COLO668 (cell line): Measurements from ENCODE around the gene NINJ1.
"Not testable (repeated sequence)": the region's sequence is repeated elsewhere in the genome, so short reads cannot be mapped to it uniquely, and the experiment has no call there.

Source experiments
- DNase-seq: peaks from one replicate; lab custom pipeline; 2025; ENCODE audit not compliant: unreplicated experiment; lab: John Stamatoyannopoulos, UW

The NINJ1 gene

DNA sequence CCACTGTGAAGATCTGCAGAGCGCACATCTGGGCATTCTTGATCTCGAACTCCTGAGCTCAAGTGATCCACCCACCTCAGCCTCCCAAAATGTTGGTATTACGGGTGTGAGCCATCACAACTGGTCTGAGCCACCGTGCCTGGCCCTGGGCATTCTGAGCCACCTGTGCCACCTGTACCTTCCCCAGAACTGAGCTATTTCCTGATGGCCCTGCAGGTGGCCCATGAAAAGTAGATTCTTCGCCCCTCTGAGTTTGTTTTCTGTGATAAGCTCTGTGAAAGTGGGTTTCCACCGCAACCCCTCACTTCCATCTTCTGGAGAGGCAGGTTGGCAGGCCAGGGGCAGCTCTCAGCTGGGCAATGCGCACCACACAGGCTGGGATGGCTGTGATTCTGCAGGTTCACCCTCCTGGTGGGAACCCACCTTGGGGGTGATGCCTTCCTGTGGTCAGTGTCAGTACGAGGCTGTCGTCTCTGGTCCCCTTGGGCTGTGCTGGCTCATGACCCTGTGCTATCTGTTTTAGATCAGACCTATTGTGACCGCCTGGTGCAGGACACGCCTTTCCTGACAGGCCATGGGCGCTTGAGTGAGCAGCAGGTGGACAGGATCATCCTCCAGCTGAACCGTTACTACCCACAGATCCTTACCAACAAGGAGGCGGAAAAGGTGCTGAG is 26.8 kb downstream of the NINJ1 start:
- DNase-seq, result no peak

DNA sequence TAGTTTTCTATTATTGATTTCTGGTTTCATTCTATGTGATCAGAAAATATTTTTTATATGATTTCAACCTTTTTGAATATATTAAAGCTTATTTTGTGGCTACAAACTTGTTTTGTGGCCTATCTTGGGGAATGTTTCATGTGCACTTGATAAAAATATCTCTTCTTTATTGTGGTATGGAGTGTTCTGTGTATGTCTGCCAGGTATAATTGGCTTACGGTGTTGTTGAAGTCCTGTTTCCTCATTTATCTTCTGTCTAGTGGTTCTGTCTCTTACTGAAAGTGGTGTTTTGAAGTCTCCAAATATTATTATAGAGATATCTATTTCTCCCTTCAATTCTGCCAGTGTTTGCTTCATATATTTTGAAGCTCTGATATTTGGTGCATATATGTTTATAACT is 28.4 kb downstream of the NINJ1 start:
- DNase-seq, result no peak

DNA sequence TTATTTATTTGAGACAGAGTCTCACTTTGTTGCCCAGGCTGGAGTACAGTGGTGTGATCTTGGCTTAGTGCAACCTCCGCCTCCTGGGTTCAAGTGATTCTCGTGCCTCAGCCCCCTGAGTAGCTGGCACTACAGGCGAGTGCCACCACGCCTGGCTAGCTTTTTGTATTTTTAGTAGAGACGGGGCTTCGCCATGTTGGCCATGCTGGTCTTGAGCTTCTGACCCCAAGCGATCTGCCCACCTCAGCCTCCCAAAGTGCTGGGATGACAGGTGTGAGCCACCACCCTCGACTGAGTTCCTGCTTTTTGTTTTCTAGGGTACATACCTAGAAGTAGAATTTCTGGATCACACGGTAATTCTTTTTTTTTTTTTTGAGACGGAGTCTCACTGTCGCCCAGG is 33.0 kb downstream of the NINJ1 start:
- DNase-seq, result not testable (repeated sequence)

- no peak for DNase-seq
These were observed 33.8 kb downstream of the NINJ1 start for GRCh38 chr9:93100276-93100636.

GRCh38 chr9:93099551-93100275 is 34.3 kb downstream of the NINJ1 start:
- no peak for DNase-seq

GRCh38 chr9:93098236-93098946 is 35.7 kb downstream of the NINJ1 start:
- DNase-seq, result peak; percentile 67

GRCh38 chr9:93097511-93098201 is 36.4 kb downstream of the NINJ1 start:
- DNase-seq, result no peak

DNA sequence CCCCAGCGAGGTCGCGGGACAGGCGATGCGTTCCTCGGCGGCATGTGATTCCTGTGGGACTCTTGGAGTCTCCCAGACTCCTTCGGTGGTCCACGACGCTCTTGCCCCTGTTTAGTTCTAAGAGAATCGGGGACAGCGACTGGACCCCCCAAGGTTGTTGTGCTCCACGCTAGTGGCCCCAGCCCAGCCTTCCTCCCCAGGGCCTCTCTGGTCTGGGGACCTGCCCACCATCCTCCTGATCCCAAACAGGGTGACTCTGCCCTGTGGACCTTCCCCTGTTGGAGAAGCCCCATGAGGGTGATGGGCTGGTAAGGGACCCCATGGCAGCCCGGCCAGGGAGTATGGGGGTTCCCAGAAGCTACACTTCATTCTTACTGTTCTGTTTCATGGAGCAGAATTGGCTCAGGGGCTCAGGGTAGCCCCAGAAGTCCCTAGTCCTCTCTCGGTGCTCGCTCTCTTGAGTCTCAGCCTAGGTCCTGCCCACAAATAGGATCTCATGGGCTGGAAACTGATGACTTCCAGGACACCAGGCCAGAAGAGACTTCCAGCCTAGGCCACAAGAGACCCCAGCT is 37.2 kb downstream of the NINJ1 start:
- no peak for DNase-seq

- DNase-seq, result peak; percentile 58
These were observed 37.8 kb downstream of the NINJ1 start, which contains the start of gene CARD19 for GRCh38 chr9:93096131-93096802. Gene CARD19, plus strand, starts transcription at chr9:93096217. Its CDS starts 129 bp downstream, at chr9:93096346.

GRCh38 chr9:93095205-93096130 is 38.6 kb downstream of the NINJ1 start:
- peak; percentile 100 for DNase-seq

DNA sequence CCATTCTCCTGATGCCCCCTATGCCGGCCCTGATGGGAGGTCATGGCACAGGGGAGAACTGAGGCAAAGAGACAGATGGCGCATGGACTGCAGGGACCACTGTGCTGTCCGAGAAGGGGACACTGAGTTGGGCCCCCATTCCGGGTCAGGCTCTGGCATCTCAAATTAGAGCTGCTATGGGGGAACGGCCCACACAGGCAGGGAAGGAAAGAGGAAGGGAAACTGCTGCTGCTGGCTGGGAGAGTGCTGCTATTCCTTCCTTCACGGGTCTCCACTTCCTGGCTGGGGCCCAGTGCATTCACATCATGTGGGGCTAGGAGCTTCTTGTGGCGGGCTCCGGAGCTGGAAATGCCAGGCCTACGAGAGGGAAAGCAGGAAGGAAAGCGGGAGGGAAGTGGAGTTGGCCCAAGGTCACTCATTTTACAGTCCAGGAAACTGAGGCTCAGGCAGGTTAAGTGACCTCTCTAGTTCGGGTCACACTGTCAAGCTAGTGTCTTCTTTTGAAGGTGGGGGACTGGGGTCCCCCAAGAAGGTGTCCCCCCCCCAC is 39.3 kb downstream of the NINJ1 start:
- no peak for DNase-seq

GRCh38 chr9:93093877-93094657 is 40.0 kb downstream of the NINJ1 start:
- no peak for DNase-seq

- no peak for DNase-seq
These were observed 40.7 kb downstream of the NINJ1 start for GRCh38 chr9:93093127-93093876.

DNA sequence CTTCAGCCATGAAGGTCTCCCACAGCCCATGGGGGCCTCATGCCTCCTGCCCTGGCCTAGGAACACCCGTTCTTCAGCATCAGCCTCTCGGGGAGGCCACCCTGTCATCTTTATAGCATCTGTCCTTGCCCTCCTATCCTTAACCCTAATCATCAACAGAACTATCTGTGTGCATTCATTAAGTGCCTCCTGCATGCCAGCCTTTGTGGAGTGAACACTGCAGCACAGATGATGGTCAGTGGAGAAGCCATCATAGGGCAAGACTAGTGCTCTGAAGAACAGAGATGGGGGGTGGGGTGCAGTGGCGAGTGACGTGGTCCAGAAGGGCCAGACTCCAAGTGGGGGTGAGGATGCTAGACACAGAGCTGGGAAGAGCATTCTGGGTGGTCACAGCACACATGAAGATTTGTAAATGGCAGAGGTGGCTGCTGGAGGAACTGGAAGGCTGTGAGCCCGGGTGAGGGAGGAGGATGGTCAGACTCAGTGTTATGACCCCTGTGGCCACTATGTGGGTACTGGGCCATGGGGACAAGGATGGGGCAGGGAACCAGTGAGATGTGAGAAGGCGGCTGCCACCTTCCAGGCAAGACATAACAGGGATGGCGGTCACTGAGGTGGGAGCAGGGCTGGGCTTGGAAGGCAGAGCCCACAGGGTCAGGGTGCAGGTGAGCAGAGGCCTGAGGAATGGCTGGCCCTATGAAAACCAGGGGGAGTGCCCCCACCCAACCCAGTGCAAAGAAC is 41.6 kb downstream of the NINJ1 start:
- no peak for DNase-seq

GRCh38 chr9:93091453-93092081 is 42.5 kb downstream of the NINJ1 start:
- no peak for DNase-seq

- no peak for DNase-seq
These were observed 43.0 kb downstream of the NINJ1 start for GRCh38 chr9:93091056-93091452.
